HS-27A (cell line): ENCODE results near the gene TSPEAR.
"Not testable (repeated sequence)": the region's sequence is repeated elsewhere in the genome, so short reads cannot be mapped to it uniquely, and the experiment has no call there.

Experiments used
- DNase-seq: peaks from one replicate; pipeline ENCODE4 v3.0.0-alpha.2; 2012; ENCODE audit warnings: low read depth, missing footprints

The TSPEAR gene

GRCh38 chr21:44603109-44603875 is 108.1 kb downstream of the TSPEAR start:
- no peak for DNase-seq

- no peak for DNase-seq
Measured at GRCh38 chr21:44602463-44602850, 108.9 kb downstream of the TSPEAR start.

- DNase-seq: no peak
Measured at GRCh38 chr21:44601596-44602462, 109.5 kb downstream of the TSPEAR start.

GRCh38 chr21:44601091-44601490 is 110.3 kb downstream of the TSPEAR start:
- not testable (repeated sequence) for DNase-seq

- DNase-seq: not testable (repeated sequence)
Measured at GRCh38 chr21:44600118-44600978, 111.0 kb downstream of the TSPEAR start, which contains the start of gene KRTAP10-7. Gene KRTAP10-7, plus strand, starts transcription at chr21:44600597. Its CDS starts 25 bp downstream, at chr21:44600622.

GRCh38 chr21:44599264-44600029 is 111.9 kb downstream of the TSPEAR start:
- DNase-seq: no peak

GRCh38 chr21:44598061-44598460 is 113.3 kb downstream of the TSPEAR start:
- no peak for DNase-seq

- DNase-seq: no peak
Measured at GRCh38 chr21:44596068-44596725, 115.2 kb downstream of the TSPEAR start.

- no peak for DNase-seq
Measured at GRCh38 chr21:44595524-44595923, 115.8 kb downstream of the TSPEAR start.

- no peak for DNase-seq
Measured at GRCh38 chr21:44594406-44594916, 116.9 kb downstream of the TSPEAR start.

- DNase-seq: no peak
Measured at GRCh38 chr21:44593598-44594405, 117.6 kb downstream of the TSPEAR start.

GRCh38 chr21:44592446-44593311 is 118.7 kb downstream of the TSPEAR start, which contains the start of gene KRTAP10-6:
Gene KRTAP10-6, minus strand, starts transcription at chr21:44592505. Its CDS starts 21 bp downstream, at chr21:44592484.
- DNase-seq: no peak

GRCh38 chr21:44591801-44592130 is 119.6 kb downstream of the TSPEAR start:
- DNase-seq: not testable (repeated sequence)

GRCh38 chr21:44590897-44591800 is 120.2 kb downstream of the TSPEAR start:
- DNase-seq: not testable (repeated sequence)

- no peak for DNase-seq
Measured at GRCh38 chr21:44590311-44590721, 121.1 kb downstream of the TSPEAR start.

GRCh38 chr21:44589586-44590305 is 121.6 kb downstream of the TSPEAR start:
- DNase-seq: no peak

GRCh38 chr21:44589094-44589493 is 122.3 kb downstream of the TSPEAR start:
- DNase-seq: no peak
